ENCODE measurements around the gene C1orf94. TPM values are rescaled to one million over a fixed set of nuclear protein-coding genes. Genes with fewer than 3 reads are reported as not detected.

Gene C1orf94
- total and polyA plus RNA-seq, 2 of the 4 experiments (the other 2 are of a cell fraction), result not detected

DNA sequence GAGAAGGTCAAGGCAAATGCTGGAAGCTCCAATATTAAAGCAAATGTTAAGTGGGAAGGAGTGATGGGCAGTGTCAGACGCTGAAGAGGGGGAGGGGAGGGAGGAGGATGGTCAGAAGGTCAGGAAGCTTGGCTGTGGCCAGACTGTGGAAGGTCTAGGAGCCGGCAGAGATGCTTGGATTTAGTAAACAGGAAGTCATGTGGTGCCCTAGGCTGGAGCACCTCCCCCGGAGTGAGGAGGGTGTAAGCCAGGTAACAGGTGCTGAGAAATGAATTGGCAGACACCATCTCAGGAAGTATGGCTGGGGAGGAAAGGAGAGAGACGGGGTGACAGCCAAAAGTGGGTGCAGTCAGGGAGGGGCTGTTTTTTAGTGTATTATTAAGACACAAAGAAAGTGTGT lies 29.4 kb upstream of the C1orf94 start:
- no peaks in the 10 kb centered on the region for H3K9me1 ChIP-seq (ENCODE audit: insufficient read depth, low read length)
- POLR2A ChIA-PET (ENCODE audit: unreplicated experiment), result no interaction called here
- DNase-seq, result no peak
- no peak overlapping the region for H2AK5ac ChIP-seq (ENCODE audit: low read depth, low read length)
- no peaks in the 10 kb centered on the region for H3K27me3 ChIP-seq (ENCODE audit: control insufficient read depth, insufficient read depth, low read length)
- H4K8ac ChIP-seq (ENCODE audit: low read depth in 2 of 2, low read length in 2 of 2), result no peak overlapping the region
- 0% methylated on average over 1 of the region's 4 CpGs; no CpG with 5 or more reads in 1 of the 2 experiments for WGBS, 2 experiments (ENCODE audit: extremely low coverage in 2 of 2, insufficient read length in 1 of 2)
- H2BK120ac ChIP-seq (ENCODE audit: low read depth, low read length), result no peak overlapping the region
- H3K4me2 ChIP-seq (ENCODE audit: low read depth, low read length), result no peak overlapping the region
- H4K5ac ChIP-seq (ENCODE audit: low read depth, low read length), result no peak overlapping the region
- no peak overlapping the region for H2AFZ ChIP-seq (replicated peaks; ENCODE audit: low read length, poor library complexity)
- no peak overlapping the region for H2AK9ac ChIP-seq (replicated peaks; ENCODE audit: low read depth, low read length, poor library complexity)
- no peak overlapping the region for H2BK15ac ChIP-seq (ENCODE audit: low read depth, low read length)
- H3K27ac ChIP-seq (ENCODE audit: insufficient read depth, low read length), result no peak overlapping the region
- H3K9ac ChIP-seq (ENCODE audit: low read depth, low read length), result no peak overlapping the region
- H3K56ac ChIP-seq (ENCODE audit: extremely low read depth, insufficient read depth, low read length), result no peak overlapping the region
- CTCF ChIA-PET, result no interaction called here
- H3K14ac ChIP-seq (replicated peaks; ENCODE audit: low read depth, low read length), result no peak overlapping the region
- H2BK5ac ChIP-seq (ENCODE audit: low read depth, low read length, poor library complexity, severe bottlenecking), result no peak overlapping the region
- no peaks in the 10 kb centered on the region for H3K36me3 ChIP-seq (ENCODE audit: control insufficient read depth, insufficient read depth, low read length)
- no peaks in the 10 kb centered on the region for H3K4me1 ChIP-seq (ENCODE audit: control insufficient read depth, insufficient read depth, low read length)
- in situ Hi-C loops (cut with MboI; ENCODE audit: low sequenced_read_pairs), result no loop called here
- TF ChIP-seq RFX5 (IDR thresholded peaks at IDR 0.05; ENCODE audit: low read depth, low read length), result no peak
- TF ChIP-seq RCOR1 (IDR thresholded peaks at IDR 0.05; ENCODE audit: insufficient replicate concordance, low read length), result no peak
- no peak for TF ChIP-seq MAFK (IDR thresholded peaks at IDR 0.05; ENCODE audit: low read depth, low read length)
- TF ChIP-seq RAD21 (IDR thresholded peaks at IDR 0.05; ENCODE audit: low read length), result no peak
- TF ChIP-seq FOS (IDR thresholded peaks at IDR 0.05; ENCODE audit: low read depth, low read length), result no peak
- no peak for TF ChIP-seq ELK1 (IDR thresholded peaks at IDR 0.05; ENCODE audit: borderline replicate concordance, low read depth, low read length)
- no peak for TF ChIP-seq POLR2A (IDR thresholded peaks at IDR 0.05; ENCODE audit: low read depth, low read length)
- TF ChIP-seq BHLHE40 (IDR thresholded peaks at IDR 0.05; ENCODE audit: low read depth, low read length), result no peak
- TF ChIP-seq, protein P1, sequence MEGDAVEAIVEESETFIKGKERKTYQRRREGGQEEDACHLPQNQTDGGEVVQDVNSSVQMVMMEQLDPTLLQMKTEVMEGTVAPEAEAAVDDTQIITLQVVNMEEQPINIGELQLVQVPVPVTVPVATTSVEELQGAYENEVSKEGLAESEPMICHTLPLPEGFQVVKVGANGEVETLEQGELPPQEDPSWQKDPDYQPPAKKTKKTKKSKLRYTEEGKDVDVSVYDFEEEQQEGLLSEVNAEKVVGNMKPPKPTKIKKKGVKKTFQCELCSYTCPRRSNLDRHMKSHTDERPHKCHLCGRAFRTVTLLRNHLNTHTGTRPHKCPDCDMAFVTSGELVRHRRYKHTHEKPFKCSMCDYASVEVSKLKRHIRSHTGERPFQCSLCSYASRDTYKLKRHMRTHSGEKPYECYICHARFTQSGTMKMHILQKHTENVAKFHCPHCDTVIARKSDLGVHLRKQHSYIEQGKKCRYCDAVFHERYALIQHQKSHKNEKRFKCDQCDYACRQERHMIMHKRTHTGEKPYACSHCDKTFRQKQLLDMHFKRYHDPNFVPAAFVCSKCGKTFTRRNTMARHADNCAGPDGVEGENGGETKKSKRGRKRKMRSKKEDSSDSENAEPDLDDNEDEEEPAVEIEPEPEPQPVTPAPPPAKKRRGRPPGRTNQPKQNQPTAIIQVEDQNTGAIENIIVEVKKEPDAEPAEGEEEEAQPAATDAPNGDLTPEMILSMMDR (conservative IDR thresholded peaks at IDR 0.05; ENCODE audit: low read depth, low read length), result no peak
- no peak for TF ChIP-seq SMC3 (IDR thresholded peaks at IDR 0.05; ENCODE audit: low read depth, low read length)
- TF ChIP-seq MXI1 (IDR thresholded peaks at IDR 0.05; ENCODE audit: borderline replicate concordance, low read depth, low read length), result no peak
- no peak for TF ChIP-seq USF2 (IDR thresholded peaks at IDR 0.05; ENCODE audit: low read depth, low read length)
- TF ChIP-seq NFE2L2 (IDR thresholded peaks at IDR 0.05; ENCODE audit: low read depth, low read length), result no peak
- TF ChIP-seq CEBPB (IDR thresholded peaks at IDR 0.05; ENCODE audit: low read depth, low read length), result no peak
- no peak for TF ChIP-seq MAZ (IDR thresholded peaks at IDR 0.05; ENCODE audit: borderline replicate concordance, low read depth, low read length)
- TF ChIP-seq CHD1 (IDR thresholded peaks at IDR 0.05; ENCODE audit: low read depth, low read length), result no peak
- no peak overlapping the region for H3K23ac ChIP-seq (ENCODE audit: low read depth, low read length)
- no peak for ATAC-seq (ENCODE audit: low read depth)
- H3K9me3 ChIP-seq (ENCODE audit: control insufficient read depth, insufficient read depth, low read length), result peaks cover 19% of the 10 kb centered on the region
- no peaks in the 10 kb centered on the region for H4K20me1 ChIP-seq (ENCODE audit: insufficient read depth, low read length)
- no peak overlapping the region for H3K4ac ChIP-seq (ENCODE audit: low read depth, low read length)
- H4K91ac ChIP-seq (ENCODE audit: insufficient read depth, low read depth, low read length), result no peak overlapping the region
- BruUV-seq (replicated peaks), result no TSS peak
- H3K4me3 ChIP-seq (ENCODE audit: insufficient read depth, low read depth, low read length), result no peak overlapping the region
- no peaks in the 10 kb centered on the region for H3K79me1 ChIP-seq (ENCODE audit: low read depth in 1 of 2, low read length in 2 of 2)
- no peak overlapping the region for H2BK20ac ChIP-seq (ENCODE audit: low read depth, low read length)
- dilution Hi-C loops (cut with HindIII; ENCODE audit: low sequenced_read_pairs, unreplicated experiment), result no loop called here
- intact Hi-C loops (cut with micrococcal nuclease), result no loop called here
- no peak overlapping the region for H3K18ac ChIP-seq (ENCODE audit: low read depth, low read length)
